OCI-LY1 (cell line): ENCODE data around the gene TANC1.

Experiments used
- H2AFZ ChIP-seq: fragments of 200-600 bp; sonication (generic), shearing (Covaris generic); 2 replicates; pipeline ENCODE4 v1.6.0; 2014; ENCODE audit warnings: antibody characterized with exemption, mild to moderate bottlenecking, low read length
- H3F3A ChIP-seq: fragments of 200-600 bp; sonication (generic), shearing (Covaris generic); 2 replicates; pipeline ENCODE4 v1.6.0; 2014; ENCODE audit warnings: mild to moderate bottlenecking, antibody characterized with exemption, low read length, moderate library complexity; ENCODE audit not compliant: insufficient read depth
- H3K27ac ChIP-seq: fragments of 200-600 bp; sonication (generic); 2 replicates; pipeline ENCODE4 v1.5.1; 2014; ENCODE audit warnings: low read length, mixed run types, mild to moderate bottlenecking, low read depth; ENCODE audit not compliant: poor library complexity, severe bottlenecking
- H3K27me3 ChIP-seq: fragments of 200-600 bp; sonication (generic); 2 replicates; pipeline ENCODE4 v1.6.0; 2014; ENCODE audit warnings: antibody characterized with exemption, mild to moderate bottlenecking, low read length, moderate library complexity; ENCODE audit not compliant: insufficient read depth
- H3K36me3 ChIP-seq: fragments of 200-600 bp; sonication (generic); 2 replicates; pipeline ENCODE4 v1.6.1; 2014; ENCODE audit warnings: mild to moderate bottlenecking, antibody characterized with exemption, low read length, moderate library complexity, mixed read lengths; ENCODE audit not compliant: insufficient read depth
- H3K4me1 ChIP-seq: fragments of 200-600 bp; sonication (generic); 2 replicates; pipeline ENCODE4 v1.5.1; 2014; ENCODE audit warnings: mild to moderate bottlenecking, low read length, moderate library complexity; ENCODE audit not compliant: insufficient read depth, severe bottlenecking
- H3K4me2 ChIP-seq: fragments of 200-600 bp; sonication (generic), shearing (Covaris generic); 2 replicates; pipeline ENCODE4 v1.6.1; 2014; ENCODE audit warnings: low read length
- H3K4me3 ChIP-seq: fragments of 200-600 bp; sonication (generic); 2 replicates; pipeline ENCODE4 v1.5.1; 2014; ENCODE audit warnings: low read length, low read depth, mild to moderate bottlenecking, mixed read lengths; ENCODE audit not compliant: poor library complexity, severe bottlenecking
- H3K79me2 ChIP-seq: fragments of 200-600 bp; shearing (Covaris generic); 2 replicates; pipeline ENCODE4 v1.6.1; 2016; ENCODE audit warnings: mixed run types, low read length, mixed read lengths; ENCODE audit not compliant: insufficient read depth
- H3K9ac ChIP-seq: fragments of 200-600 bp; sonication (generic), shearing (Covaris generic); 2 replicates; pipeline ENCODE4 v1.6.1; 2014; ENCODE audit warnings: mild to moderate bottlenecking, low read length, mixed read lengths
- H3K9me2 ChIP-seq: fragments of 200-600 bp; sonication (generic), shearing (Covaris generic); 2 replicates; pipeline ENCODE4 v1.6.1; 2014; ENCODE audit warnings: low read depth, mild to moderate bottlenecking, low read length, mixed read lengths
- H3K9me3 ChIP-seq: fragments of 200-600 bp; shearing (Covaris generic); 2 replicates; pipeline ENCODE4 v1.6.1; 2014; ENCODE audit warnings: low read length, mixed read lengths
- H4K20me1 ChIP-seq: fragments of 200-600 bp; sonication (generic), shearing (Covaris generic); 2 replicates; pipeline ENCODE4 v1.6.0; 2016; ENCODE audit warnings: mild to moderate bottlenecking, low read length; ENCODE audit not compliant: insufficient read depth
- CTCF ChIP-seq: fragments of 200-600 bp; sonication (generic), shearing (Covaris generic); IDR thresholded peaks from 2 replicates; pipeline ENCODE4 v1.5.1; 2017; ENCODE audit warnings: mild to moderate bottlenecking, antibody characterized with exemption, low read length, moderate library complexity, mixed read lengths
- EZH2 ChIP-seq: fragments of 200-600 bp; sonication (generic), shearing (Covaris generic); IDR thresholded peaks from 2 replicates; pipeline ENCODE4 v1.8.0; 2017; ENCODE audit warnings: borderline replicate concordance, mixed run types, mild to moderate bottlenecking, antibody characterized with exemption, low read length, moderate library complexity, mixed read lengths

The TANC1 gene

DNA sequence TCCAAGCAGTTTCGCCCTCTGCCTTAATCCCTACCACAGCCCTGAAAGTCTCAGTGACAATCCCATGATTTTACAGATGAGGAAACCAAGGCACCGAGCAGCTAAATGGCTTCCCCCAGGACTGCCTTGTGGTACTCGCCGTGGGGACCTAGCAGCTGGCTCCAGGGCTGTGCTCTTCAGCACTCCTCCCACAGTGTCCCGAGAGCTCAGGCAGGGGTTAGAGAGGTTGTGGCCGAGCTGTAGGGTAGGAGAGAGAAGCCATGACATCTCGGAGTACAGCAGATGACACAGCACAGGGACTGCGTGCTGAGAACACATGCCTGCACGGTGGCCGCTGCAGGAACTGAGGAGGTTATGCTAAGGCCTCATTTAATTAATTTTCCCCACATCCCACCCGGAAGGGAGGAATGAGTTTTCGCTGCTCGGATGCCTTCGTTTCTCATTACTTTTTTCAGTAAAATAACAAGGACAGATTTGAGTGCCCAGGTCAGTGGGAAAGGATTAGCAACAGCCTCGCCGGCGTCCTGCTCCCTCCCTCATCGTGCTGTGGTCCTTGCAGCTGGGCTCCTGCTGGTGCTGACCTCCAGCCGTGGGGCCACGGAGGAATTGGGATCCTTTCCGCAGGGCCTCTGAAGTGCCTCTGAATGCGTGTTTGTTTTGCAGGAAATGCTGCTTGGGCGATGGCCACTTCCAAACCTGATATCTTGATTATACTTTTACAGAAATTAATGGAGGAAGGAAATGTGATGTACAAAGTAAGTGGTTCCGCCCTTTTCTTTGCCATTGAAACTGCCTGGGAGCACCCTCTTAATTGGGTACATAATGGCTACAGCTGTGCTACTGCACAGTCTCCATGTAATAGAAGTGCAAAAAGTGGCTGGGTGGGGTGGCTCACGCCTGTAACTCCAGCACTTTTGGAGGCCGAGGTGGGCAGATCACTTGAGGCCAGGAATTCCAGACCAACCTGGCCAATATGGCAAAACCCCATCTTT lies 256.9 kb downstream of the TANC1 start:
- Histone ChIP-seq H3K4me3 (no peak overlapping the region), H2AFZ (no peak overlapping the region), H4K20me1 (no peaks in the 10 kb centered on the region), H3K9me3 (no peaks in the 10 kb centered on the region), H3F3A (no peaks in the 10 kb centered on the region), H3K27me3 (no peaks in the 10 kb centered on the region), H3K4me1 (peaks cover 14% of the 10 kb centered on the region), H3K9me2 (no peaks in the 10 kb centered on the region), H3K36me3 (no peaks in the 10 kb centered on the region), H3K79me2 (no peaks in the 10 kb centered on the region), H3K4me2 (no peak overlapping the region), H3K9ac (no peak overlapping the region), H3K27ac (no peak overlapping the region)
- TF ChIP-seq EZH2 = no peak
- no peak for TF ChIP-seq CTCF

DNA sequence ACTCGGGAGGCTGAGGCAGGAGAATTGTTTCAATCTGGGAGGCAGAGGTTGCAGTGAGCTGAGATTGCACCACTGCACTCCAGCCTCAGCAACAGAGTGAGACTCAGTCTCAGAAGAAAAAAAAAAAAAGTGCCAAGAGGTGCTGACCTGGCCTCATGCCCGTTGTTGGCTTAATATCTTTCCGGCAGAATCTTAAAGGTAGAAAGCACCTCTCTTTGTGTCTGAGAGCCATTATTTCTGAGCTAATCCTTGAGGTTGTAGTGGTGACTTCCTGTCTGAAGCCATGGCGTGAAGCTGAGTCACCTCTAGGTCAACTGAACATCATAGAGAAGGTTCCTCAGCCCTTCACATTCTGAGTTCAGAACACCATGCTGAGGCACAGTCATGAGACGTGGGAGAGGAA lies 257.6 kb downstream of the TANC1 start:
- no peak overlapping the region for H3K27ac ChIP-seq
- no peaks in the 10 kb centered on the region for H3K79me2 ChIP-seq
- no peaks in the 10 kb centered on the region for H3K27me3 ChIP-seq
- no peaks in the 10 kb centered on the region for H3K36me3 ChIP-seq
- no peaks in the 10 kb centered on the region for H3K9me3 ChIP-seq
- no peak overlapping the region for H3K4me3 ChIP-seq
- H4K20me1 ChIP-seq = no peaks in the 10 kb centered on the region
- TF ChIP-seq EZH2 (no peak), CTCF (no peak)
- no peak overlapping the region; the same call in 1 of the 2 replicates for H3K4me2 ChIP-seq
- H3K9ac ChIP-seq = no peak overlapping the region
- H3K4me1 ChIP-seq = peaks cover 14% of the 10 kb centered on the region
- H3K9me2 ChIP-seq = no peaks in the 10 kb centered on the region
- peak overlapping the region; percentile 74; the same call in 1 of the 2 replicates for H2AFZ ChIP-seq
- H3F3A ChIP-seq = no peaks in the 10 kb centered on the region

DNA sequence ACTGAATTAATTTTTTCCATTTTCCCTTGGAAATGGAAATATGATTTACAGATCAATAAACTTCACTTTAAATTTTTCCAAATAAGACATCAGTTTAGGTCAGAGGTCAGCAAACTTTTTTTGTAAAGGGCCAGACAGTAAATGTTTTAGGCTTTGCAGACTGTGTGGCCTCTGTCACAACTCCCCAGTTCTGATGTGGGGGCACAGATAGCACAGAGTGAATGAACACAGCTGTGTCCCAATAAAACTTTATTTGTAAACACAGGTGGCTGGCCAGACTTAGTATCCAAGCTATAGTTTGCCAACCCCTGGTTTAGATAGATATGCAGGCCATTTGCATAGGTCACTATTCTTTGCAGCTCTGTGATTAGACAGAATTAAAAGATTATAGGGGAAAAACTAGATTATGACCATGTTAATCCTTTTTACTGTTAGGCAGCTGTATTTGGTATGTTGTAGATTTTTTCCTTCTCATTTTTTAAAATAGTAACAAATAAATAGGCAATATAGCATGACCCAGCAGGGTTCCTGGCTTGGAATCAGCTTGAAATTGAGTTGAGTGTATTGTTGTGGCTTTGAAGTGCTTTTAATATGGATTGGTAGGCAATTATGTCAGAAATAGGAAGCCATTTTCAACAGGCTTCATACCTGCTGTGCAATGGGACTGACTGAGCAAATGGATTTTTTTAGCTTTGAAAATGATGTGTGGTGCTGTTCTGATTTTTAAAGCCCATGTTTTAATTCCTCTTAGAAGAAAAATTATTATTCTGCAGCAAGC lies 258.4 kb downstream of the TANC1 start:
- Histone ChIP-seq H3K9me3 (no peaks in the 10 kb centered on the region), H3K4me1 (peaks cover 14% of the 10 kb centered on the region), H3K36me3 (no peaks in the 10 kb centered on the region), H3K4me2 (no peak overlapping the region), H3K27ac (no peak overlapping the region), H3K79me2 (no peaks in the 10 kb centered on the region), H4K20me1 (no peaks in the 10 kb centered on the region), H3F3A (no peaks in the 10 kb centered on the region), H3K27me3 (no peaks in the 10 kb centered on the region), H3K4me3 (no peak overlapping the region), H3K9ac (no peak overlapping the region), H3K9me2 (no peaks in the 10 kb centered on the region), H2AFZ (peak overlapping the region; percentile 74; the same call in 1 of the 2 replicates)
- TF ChIP-seq CTCF (no peak), EZH2 (no peak)
